ENCODE measurements around the gene GCNT2.
A peak's percentile ranks its signal among the peaks of the same experiment; 100 is the strongest.

The GCNT2 gene

DNA sequence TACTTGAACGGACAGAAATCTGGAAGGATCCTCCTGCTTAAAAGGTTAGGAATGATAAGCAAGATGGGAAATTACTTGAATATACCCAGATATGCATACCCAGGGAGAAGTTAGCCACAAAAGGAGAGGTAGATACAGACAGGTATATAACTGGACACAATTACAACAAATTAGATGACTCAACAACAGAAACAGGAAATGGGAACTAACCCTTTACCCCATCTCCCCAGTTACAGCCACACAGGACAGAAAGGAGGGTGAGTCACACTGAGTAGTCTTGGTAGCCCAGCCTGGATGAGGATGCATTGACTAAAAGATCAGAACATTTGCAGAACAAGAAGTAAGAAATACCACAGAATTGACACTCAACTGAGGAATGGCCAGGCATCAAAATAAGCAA is 112.1 kb downstream of the GCNT2 start:
- no peak overlapping the region for H3K4me3 ChIP-seq (replicated peaks; ENCODE audit: low read depth, low read length)
- TF ChIP-seq, protein P1, sequence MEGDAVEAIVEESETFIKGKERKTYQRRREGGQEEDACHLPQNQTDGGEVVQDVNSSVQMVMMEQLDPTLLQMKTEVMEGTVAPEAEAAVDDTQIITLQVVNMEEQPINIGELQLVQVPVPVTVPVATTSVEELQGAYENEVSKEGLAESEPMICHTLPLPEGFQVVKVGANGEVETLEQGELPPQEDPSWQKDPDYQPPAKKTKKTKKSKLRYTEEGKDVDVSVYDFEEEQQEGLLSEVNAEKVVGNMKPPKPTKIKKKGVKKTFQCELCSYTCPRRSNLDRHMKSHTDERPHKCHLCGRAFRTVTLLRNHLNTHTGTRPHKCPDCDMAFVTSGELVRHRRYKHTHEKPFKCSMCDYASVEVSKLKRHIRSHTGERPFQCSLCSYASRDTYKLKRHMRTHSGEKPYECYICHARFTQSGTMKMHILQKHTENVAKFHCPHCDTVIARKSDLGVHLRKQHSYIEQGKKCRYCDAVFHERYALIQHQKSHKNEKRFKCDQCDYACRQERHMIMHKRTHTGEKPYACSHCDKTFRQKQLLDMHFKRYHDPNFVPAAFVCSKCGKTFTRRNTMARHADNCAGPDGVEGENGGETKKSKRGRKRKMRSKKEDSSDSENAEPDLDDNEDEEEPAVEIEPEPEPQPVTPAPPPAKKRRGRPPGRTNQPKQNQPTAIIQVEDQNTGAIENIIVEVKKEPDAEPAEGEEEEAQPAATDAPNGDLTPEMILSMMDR (IDR thresholded peaks at IDR 0.05; ENCODE audit: low read depth, low read length, missing control alignments), result no peak
- peak; percentile 77 for DNase-seq (ENCODE audit: extremely low read depth, low read depth)

DNA sequence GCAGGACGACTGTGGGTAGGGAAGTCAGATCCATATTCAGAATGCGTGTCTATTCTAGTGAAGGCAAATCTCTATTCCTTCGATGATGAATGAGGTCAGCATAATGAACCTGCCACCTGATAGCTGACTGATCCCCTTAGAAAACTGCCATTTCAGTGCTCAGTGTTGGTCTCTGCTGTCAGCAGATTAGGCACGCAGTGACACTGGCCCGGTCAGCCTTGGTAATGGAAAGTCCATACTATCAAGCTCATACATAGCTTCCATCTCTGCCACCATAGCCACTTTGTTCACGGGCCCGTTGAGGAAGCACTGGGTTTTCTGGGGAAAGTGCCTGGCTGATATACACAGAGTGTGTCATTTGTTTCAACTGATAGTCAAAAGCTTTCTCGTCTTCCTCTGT is 119.3 kb downstream of the GCNT2 start:
- H3K4me3 ChIP-seq (replicated peaks; ENCODE audit: low read depth, low read length), result no peak overlapping the region
- no peak for DNase-seq (ENCODE audit: extremely low read depth, low read depth)
- TF ChIP-seq, protein P1 (IDR thresholded peaks at IDR 0.05; ENCODE audit: low read depth, low read length, missing control alignments), result no peak

DNA sequence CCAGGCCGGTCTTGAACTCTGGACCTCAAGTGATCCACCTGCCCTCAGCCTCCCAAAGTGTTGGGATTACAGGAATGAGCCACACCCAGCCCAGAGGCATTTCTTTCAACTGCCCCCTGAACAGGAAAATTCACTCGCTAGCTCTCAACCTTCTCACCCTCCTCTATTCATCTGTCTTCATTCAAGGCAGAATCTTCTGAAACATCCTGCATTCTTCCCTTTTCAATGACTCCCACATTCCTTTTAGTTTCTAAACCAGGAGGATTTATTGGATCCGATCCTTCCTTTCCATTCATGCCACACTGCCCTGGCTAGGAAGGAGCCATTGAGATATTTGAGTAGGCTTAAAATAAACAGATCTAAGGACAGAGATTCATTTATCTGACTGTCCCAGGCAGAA is 120.4 kb downstream of the GCNT2 start:
- H3K4me3 ChIP-seq (replicated peaks; ENCODE audit: low read depth, low read length), result no peak overlapping the region
- TF ChIP-seq, protein P1 (IDR thresholded peaks at IDR 0.05; ENCODE audit: low read depth, low read length, missing control alignments), result no peak
- no peak for DNase-seq (ENCODE audit: extremely low read depth, low read depth)

DNA sequence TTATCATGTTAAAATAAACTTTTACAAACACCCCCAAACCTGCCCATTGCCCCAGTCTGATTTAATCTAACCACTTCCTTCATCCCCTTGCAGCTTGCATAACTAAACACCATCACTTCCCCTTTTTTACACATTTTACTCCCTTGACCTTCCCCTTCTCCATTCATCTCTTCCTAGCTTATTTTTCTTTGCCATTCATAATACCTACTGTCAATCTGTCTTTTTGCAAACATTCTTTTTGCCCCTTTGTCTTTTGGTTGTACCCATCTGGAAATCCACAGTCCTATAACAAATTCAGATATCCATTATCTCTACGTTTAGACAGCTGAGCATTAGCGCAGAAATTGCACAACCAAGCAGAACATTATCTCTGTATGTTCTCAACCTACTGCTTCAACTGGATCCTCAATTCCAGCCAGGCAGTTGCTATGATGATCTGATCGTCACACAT is 122.1 kb downstream of the GCNT2 start:
- TF ChIP-seq, protein P1 (IDR thresholded peaks at IDR 0.05; ENCODE audit: low read depth, low read length, missing control alignments), result no peak
- no peak for DNase-seq (ENCODE audit: extremely low read depth, low read depth)
- no peak overlapping the region for H3K4me3 ChIP-seq (replicated peaks; ENCODE audit: low read depth, low read length)

DNA sequence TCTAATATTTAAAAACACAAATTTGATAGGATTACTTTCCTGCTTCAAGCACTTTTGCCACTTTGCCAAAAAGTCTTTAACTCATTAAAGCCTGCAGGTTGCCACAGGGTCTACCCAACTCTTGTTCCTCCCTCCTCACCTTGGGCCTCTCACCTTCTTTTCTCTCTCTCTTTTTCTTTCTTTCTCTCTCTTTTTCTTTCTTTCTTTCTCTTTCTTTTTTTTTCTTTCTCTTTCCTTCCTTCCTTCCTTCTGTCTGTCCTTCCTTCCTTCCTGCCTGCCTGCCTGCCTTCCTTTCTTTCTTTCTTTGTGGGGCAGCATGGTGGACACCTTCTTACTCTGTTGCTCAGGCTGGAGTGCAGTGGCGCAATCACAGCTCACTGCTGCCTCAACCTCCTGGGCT is 123.1 kb downstream of the GCNT2 start:
- DNase-seq (ENCODE audit: extremely low read depth, low read depth), result no peak
- TF ChIP-seq, protein P1 (IDR thresholded peaks at IDR 0.05; ENCODE audit: low read depth, low read length, missing control alignments), result no peak
- H3K4me3 ChIP-seq (replicated peaks; ENCODE audit: low read depth, low read length), result no peak overlapping the region

DNA sequence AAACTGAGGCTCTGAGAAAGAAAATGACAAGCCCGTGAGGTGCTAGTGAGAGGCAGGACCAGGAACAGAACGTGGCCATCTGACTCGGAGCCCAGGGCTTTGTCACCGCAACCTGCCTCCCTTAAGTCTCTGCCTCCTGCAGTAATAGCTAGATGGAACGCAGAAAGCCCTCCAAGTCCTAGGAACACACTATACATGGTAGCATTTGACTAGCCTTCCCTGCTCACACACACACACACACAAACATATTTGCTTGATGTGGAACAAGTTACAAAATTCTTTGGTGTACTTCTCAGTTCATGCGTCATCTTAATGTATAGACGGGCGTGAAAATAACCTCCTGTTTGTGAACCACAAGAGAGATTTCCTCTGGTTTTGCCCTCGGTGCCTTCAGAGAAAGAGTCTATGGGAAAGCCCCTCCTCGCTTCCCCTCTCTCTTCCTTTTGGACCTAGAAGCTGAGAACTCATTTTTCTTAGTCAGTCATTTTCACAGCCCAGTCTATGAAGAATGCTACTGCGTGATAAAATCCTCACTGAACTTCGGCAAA is 134.4 kb downstream of the GCNT2 start:
- DNase-seq (ENCODE audit: extremely low read depth, low read depth), result no peak
- H3K4me3 ChIP-seq (replicated peaks; ENCODE audit: low read depth, low read length), result no peak overlapping the region
- TF ChIP-seq, protein P1 (IDR thresholded peaks at IDR 0.05; ENCODE audit: low read depth, low read length, missing control alignments), result no peak
